GM21619 (cell line): ENCODE measurements around the gene ABLIM2.
"Not testable (repeated sequence)": the region's sequence is repeated elsewhere in the genome, so short reads cannot be mapped to it uniquely, and the experiment has no call there.

Source experiments
- ATAC-seq: cut with Tn5 transposase; IDR thresholded peaks from one replicate; pipeline ENCODE4 v1.9.1; 2021; ENCODE audit not compliant: unreplicated experiment

Gene ABLIM2

DNA sequence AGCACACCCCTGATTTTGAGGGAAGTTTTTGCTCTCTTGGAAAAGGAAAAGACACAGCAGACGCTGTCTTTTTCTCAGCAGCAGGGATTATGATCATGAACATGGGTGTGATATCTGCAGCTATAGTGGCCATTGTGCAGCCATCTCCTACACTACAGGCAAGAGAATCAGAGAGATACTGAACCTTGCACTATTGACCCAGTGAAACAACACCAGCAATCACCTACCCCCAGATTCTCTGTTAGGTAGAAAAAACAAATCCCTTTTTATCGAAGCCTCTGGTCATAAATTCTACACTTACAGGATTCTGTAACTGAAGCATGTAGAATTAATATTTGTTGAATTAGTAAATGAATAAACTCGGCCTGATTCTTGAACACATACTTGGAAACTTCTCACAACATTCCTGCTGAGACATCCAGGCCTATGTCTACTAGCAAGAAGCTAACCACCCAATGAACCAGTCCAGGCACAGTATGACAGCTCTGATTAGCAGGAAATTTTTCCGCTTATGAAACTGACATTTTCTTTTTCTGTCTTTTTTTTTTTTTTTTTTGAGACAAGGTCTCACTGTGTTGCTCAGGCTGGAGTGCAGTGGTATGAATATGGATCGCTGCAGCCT is 213.9 kb downstream of the ABLIM2 start:
- ATAC-seq, result no peak

GRCh38 chr4:7943688-7944087 is 214.9 kb downstream of the ABLIM2 start:
- ATAC-seq, result not testable (repeated sequence)

- ATAC-seq, result no peak
Measured at GRCh38 chr4:7943211-7943610, 215.4 kb downstream of the ABLIM2 start.

DNA sequence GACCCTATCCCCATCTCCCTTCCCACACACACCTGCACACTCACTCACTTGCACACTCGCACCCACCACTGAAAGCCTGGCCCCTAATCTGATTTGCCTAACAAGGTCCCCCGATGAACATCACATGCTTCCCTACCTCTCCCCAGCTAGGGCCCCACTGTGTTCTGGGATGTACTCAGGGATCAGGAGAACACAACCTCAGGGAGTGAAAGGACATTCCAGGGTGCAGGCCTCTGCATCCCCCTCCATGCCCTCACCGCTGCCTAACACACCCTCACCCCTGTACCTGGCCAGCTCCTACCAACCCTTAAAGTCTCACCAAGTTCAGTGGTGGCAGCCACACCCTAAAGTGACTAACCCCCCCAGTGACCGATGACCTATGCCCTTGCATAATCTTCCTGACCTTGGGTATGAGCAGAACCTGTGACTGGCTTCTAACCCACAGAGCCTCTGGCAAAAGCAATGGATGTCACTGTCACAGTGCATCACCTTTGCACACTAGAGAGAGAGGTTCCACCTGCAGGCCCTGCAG is 216.6 kb downstream of the ABLIM2 start:
- no peak for ATAC-seq

DNA sequence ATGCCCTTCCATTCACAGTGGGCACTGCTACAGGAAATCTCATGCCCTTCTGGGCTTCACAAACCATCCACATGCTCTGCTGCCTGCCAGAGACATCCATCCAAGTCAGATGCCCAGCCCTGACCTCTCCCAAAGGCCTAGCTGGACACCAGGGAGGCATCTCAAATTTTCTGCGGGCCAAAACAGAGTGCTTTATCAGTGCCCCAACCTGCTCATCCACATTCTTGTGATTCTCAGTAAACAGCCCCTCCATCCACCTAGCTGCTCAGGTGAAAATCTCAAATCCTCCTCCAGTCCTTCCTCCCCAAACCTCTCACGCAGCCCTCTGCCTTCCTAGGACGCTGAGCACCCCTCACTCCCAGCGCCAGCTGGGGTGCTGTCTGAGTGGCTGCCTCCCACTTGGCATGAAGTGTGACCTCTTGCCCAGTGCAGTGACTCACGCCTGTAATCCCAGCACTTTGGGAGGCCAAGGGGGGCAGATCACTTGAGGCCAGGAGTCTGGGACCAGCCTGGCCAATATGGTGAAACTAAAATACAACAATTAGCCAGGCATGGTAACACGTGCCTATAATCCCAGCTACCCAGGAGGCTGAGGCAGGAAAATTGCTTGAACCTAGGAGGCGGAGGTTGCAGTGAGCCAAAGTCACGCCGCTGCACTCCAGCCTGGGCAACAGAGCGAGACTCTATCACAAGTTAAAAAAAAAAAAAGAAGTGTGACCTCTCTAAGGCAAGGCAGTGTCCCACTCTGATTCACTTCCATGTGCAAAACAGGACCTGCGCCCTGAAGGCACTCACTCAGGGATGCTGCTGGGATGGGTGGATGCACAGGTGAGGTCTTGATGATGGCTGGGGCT is 217.3 kb downstream of the ABLIM2 start:
- no peak for ATAC-seq

GRCh38 chr4:7939377-7940108 is 219.1 kb downstream of the ABLIM2 start, which contains the start of gene AFAP1:
AFAP1 (minus strand) TSS chr4:7939861; CDS start chr4:7872078, 67,783 bp downstream.
- ATAC-seq, result peak; percentile 94

DNA sequence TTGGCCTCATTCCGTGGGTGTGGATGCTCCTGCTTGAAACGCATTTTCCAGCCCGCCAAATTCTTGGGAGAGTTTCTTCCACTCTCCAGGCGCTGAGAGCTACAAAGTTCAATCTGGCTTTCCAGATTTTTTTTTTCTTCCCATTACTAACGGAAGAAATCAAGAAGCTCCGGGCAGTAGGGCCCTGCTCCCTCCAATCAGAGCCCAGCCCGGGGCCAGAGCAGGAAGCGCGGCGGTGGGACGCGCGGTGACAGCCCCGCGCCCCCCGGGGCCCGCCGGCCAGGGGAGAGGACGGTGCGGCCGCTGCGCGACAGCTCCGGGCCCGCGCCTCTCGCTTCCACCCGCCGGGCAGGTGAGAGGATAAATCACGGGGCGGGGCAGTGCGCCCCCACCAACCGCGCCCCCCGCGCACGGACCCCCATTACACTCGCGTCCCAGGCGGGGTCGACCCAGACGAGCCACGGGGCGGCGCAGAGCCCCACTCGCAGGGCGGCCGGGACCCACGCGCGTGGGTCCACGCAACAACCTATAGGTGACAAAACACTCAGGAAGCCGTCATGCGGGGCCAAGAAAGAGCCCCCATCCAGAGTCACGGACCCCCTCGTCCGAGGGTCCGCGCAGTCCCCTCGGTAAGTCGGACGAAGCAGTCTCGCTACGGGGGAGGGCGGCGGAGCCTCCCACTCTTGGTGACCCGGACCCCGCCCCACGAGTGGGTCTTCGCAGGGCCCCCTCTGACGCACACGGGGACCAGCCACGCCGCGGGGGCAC is 219.8 kb downstream of the ABLIM2 start:
- no peak for ATAC-seq

GRCh38 chr4:7938266-7938608 is 220.4 kb downstream of the ABLIM2 start:
- no peak for ATAC-seq

DNA sequence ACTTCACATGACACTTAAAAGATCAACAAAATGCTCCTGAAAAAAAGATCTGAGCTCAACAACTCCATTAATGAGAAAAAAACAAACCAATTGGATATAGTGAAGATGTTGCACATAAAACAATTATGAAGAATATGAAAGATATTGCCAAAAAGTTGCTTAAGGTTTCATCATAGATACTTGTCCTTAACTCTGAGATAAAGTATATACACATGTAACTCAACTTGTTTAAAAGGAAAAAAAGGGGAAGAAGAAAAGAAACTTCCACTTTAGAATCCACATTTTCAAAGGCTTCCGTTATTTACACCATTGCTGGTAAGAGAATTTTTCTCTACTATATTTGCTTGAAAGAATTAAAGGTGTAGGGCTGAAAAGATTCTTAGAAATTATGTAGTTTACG is 221.6 kb downstream of the ABLIM2 start:
- no peak for ATAC-seq

- ATAC-seq, result no peak
Measured at GRCh38 chr4:7933651-7934510, 224.7 kb downstream of the ABLIM2 start.

DNA sequence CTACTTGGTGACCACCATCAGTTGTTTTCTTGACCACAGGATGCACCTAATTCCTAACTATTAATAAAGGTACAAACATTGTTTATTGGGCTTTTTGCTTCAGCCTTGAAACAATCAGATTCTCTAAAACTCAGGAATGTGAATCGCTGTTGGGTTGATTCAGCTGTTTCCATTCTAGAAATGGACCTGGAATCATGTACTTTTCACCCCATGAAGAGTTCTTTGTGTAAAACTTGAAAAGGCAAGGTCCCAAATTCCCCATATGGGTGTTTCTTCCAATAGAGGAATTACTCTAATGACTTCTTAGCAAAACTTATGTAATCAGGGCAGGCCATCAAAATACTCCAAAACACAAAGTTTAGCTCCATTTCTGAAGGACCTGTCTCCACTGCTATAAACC is 226.3 kb downstream of the ABLIM2 start:
- no peak for ATAC-seq

- ATAC-seq, result no peak
Measured at GRCh38 chr4:7929118-7929951, 229.3 kb downstream of the ABLIM2 start.

GRCh38 chr4:7928711-7929110 is 229.9 kb downstream of the ABLIM2 start:
- ATAC-seq, result no peak

DNA sequence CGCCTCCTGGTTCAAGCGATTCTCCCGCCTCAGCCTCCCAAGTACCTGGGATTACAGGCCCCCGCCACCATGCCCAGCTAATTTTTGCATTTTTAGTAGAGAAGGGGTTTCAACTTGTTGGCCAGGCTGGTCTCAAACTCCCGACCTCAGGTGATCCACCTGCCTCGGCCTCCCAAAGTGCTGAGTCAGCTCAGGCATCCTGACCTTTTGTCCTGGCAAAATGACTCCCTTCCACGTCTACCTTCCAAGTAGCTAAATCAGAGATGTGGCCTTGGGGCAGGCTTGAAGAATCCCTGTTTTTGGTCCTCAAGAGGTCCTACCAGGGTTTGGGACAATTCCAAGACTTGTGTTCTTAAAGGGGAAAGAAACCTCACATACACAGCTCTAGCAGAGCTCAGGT is 231.8 kb downstream of the ABLIM2 start:
- ATAC-seq, result no peak

DNA sequence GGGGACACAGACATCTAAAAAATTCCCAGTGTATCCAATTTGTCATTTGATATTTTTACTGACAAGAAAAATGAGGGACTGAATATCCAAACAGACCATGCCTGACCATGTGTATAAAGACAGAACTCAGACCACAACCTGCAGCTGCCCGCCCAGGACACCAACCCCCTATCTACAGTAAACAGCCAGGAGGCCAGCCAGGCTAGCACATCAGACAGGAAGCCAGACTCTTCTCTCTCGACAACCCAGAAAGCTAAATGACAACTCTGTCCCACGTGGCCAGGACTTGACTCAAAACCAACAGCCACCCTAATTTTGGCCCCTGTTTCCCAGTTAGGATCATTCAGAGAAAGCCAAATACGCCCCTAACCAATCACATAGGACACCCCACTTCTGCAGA is 234.0 kb downstream of the ABLIM2 start:
- no peak for ATAC-seq

- ATAC-seq, result no peak
Measured at GRCh38 chr4:7924163-7924562, 234.4 kb downstream of the ABLIM2 start.

GRCh38 chr4:7922466-7922865 is 236.1 kb downstream of the ABLIM2 start:
- no peak for ATAC-seq

- no peak for ATAC-seq
Measured at GRCh38 chr4:7918981-7919380, 239.6 kb downstream of the ABLIM2 start.

DNA sequence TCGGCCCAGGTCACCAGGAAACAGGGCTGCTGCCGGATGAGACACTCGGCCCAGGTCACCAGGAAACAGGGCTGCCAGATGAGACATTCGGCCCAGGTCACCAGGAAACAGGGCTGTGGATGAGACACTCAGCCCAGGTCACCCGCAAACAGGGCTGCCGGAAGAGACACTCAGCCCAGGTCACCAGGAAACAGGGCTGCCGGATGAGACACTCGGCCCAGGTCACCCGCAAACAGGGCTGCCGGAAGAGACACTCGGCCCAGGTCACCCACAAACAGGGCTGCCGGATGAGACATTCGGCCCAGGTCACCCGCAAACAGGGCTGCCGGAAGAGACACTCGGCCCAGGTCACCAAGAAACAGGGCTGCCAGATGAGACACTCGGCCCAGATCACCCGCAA is 240.4 kb downstream of the ABLIM2 start:
- not testable (repeated sequence) for ATAC-seq
